Measurements from ENCODE around the gene MYL6. TPM values are rescaled to one million over a fixed set of nuclear protein-coding genes. Genes with fewer than 3 reads are reported as not detected.

MYL6 gene
- total and polyA plus RNA-seq, 9 of the 15 experiments (the other 6 are each of a cell fraction or from before 2014, with no cell fraction given): 557 to 1,664 (median 958) TPM

DNA sequence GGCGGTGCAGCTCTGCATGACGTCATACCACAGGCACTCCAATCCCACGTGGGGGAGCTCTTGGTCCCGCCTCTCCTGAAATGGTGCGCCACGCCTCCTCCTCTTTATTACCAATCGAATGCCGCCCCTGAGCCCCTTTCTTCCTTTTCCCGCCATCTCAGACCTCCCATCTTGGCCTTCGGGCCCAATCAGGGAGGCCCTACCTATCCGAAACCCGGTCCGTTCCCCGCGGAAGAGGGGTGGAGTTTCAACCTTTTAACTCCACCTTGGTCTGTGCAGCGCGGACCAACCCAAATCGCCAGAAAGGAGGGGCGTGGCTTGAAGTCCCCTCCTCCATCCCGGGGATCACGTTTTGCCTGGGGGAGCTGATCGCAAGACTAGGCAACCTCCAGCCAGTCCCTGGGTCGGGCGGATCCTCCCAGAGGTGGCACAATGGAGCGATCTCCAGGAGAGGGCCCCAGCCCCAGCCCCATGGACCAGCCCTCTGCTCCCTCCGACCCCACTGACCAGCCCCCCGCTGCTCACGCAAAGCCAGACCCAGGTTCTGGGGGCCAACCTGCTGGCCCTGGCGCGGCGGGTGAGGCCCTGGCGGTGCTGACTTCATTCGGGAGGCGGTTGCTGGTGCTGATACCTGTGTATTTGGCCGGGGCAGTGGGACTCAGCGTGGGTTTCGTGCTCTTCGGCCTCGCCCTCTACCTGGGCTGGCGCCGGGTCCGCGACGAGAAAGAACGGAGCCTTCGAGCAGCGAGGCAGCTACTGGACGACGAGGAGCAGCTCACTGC, 30.1 kb upstream of the MYL6 start, which contains the start of gene ESYT1 (continued):
- TF ChIP-seq CC2D1A (IDR thresholded peaks at IDR 0.05) (no peak), PHF8 (IDR thresholded peaks at IDR 0.05; ENCODE audit: borderline replicate concordance, low read length) (peak; percentile 56; the same call in 1 of the 2 replicates), TRIM24 (IDR thresholded peaks at IDR 0.05) (no peak), YBX1 (IDR thresholded peaks at IDR 0.05) (no peak), FOXA1 (IDR thresholded peaks at IDR 0.05; ENCODE audit: borderline replicate concordance) (no peak), ZNF174 (CRISPR knock-in tag; IDR thresholded peaks at IDR 0.05) (no peak), KLF13 (tag; IDR thresholded peaks at IDR 0.05; ENCODE audit: borderline replicate concordance, low read depth) (no peak), GATA2 (CRISPR knock-in tag; IDR thresholded peaks at IDR 0.05) (no peak), MEF2A (IDR thresholded peaks at IDR 0.05; ENCODE audit: control insufficient read depth, low read depth, low read length) (no peak), CAMTA2 (CRISPR knock-in tag; conservative IDR thresholded peaks at IDR 0.05) (no peak), SMARCA5 (IDR thresholded peaks at IDR 0.05) (no peak), TCF3 (CRISPR knock-in tag; IDR thresholded peaks at IDR 0.05) (no peak; the same call in none of the 2 replicates), HDAC1 (IDR thresholded peaks at IDR 0.05) (peak in 1 of 2 experiments; percentile 51; a peak in 2 of 4 replicates), NFYB (IDR thresholded peaks at IDR 0.05; ENCODE audit: extremely low read depth, insufficient read length) (peak; percentile 72), ZNF584 (CRISPR knock-in tag; IDR thresholded peaks at IDR 0.05; ENCODE audit: low read depth) (no peak), PTTG1 (tag; IDR thresholded peaks at IDR 0.05; ENCODE audit: low read depth) (no peak), SAP30 (IDR thresholded peaks at IDR 0.05; ENCODE audit: borderline replicate concordance, insufficient read depth, low read depth, low read length, poor library complexity, severe bottlenecking) (no peak), ZNF780A (CRISPR knock-in tag; IDR thresholded peaks at IDR 0.05) (no peak), POLR2AphosphoS2 (IDR thresholded peaks at IDR 0.05; ENCODE audit: low read length) (no peak; the same call in none of the 2 replicates), RAD21 (CRISPR knock-in tag; conservative IDR thresholded peaks at IDR 0.05 in 1 of 2, IDR thresholded peaks at IDR 0.05 in 1 of 2) (peak in 1 of 2 experiments; percentile 23; a peak in 2 of 4 replicates)
- TF ChIP-seq, protein P1, sequence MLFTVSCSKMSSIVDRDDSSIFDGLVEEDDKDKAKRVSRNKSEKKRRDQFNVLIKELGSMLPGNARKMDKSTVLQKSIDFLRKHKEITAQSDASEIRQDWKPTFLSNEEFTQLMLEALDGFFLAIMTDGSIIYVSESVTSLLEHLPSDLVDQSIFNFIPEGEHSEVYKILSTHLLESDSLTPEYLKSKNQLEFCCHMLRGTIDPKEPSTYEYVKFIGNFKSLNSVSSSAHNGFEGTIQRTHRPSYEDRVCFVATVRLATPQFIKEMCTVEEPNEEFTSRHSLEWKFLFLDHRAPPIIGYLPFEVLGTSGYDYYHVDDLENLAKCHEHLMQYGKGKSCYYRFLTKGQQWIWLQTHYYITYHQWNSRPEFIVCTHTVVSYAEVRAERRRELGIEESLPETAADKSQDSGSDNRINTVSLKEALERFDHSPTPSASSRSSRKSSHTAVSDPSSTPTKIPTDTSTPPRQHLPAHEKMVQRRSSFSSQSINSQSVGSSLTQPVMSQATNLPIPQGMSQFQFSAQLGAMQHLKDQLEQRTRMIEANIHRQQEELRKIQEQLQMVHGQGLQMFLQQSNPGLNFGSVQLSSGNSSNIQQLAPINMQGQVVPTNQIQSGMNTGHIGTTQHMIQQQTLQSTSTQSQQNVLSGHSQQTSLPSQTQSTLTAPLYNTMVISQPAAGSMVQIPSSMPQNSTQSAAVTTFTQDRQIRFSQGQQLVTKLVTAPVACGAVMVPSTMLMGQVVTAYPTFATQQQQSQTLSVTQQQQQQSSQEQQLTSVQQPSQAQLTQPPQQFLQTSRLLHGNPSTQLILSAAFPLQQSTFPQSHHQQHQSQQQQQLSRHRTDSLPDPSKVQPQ (CRISPR knock-in tag; IDR thresholded peaks at IDR 0.05; ENCODE audit: borderline replicate concordance): no peak; the same call in 1 of the 2 replicates
- TF ChIP-seq, protein P2, sequence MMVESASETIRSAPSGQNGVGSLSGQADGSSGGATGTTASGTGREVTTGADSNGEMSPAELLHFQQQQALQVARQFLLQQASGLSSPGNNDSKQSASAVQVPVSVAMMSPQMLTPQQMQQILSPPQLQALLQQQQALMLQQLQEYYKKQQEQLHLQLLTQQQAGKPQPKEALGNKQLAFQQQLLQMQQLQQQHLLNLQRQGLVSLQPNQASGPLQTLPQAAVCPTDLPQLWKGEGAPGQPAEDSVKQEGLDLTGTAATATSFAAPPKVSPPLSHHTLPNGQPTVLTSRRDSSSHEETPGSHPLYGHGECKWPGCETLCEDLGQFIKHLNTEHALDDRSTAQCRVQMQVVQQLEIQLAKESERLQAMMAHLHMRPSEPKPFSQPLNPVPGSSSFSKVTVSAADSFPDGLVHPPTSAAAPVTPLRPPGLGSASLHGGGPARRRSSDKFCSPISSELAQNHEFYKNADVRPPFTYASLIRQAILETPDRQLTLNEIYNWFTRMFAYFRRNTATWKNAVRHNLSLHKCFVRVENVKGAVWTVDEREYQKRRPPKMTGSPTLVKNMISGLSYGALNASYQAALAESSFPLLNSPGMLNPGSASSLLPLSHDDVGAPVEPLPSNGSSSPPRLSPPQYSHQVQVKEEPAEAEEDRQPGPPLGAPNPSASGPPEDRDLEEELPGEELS (CRISPR knock-in tag; IDR thresholded peaks at IDR 0.05; ENCODE audit: borderline replicate concordance): no peak
- TF ChIP-seq, protein P3, sequence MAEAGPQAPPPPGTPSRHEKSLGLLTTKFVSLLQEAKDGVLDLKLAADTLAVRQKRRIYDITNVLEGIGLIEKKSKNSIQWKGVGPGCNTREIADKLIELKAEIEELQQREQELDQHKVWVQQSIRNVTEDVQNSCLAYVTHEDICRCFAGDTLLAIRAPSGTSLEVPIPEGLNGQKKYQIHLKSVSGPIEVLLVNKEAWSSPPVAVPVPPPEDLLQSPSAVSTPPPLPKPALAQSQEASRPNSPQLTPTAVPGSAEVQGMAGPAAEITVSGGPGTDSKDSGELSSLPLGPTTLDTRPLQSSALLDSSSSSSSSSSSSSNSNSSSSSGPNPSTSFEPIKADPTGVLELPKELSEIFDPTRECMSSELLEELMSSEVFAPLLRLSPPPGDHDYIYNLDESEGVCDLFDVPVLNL (CRISPR knock-in tag; IDR thresholded peaks at IDR 0.05; ENCODE audit: low read depth): peak; percentile 88

All from K562 (cell line).